AG04449 (cell line): ENCODE results near the gene NUDT21.

ENCODE experiments used
- CTCF ChIA-PET: fragments of 350-600 bp; formaldehyde crosslinking; extraction: SDS; loops from one replicate; lab custom pipeline; 2021; ENCODE audit warnings: antibody characterized with exemption; lab: Yijun Ruan, JAX
- POLR2A ChIA-PET: fragments of 400-600, 350-600 bp; formaldehyde crosslinking; extraction: SDS; loops from one replicate; lab custom pipeline; 2020; ENCODE audit warnings: antibody characterized with exemption, inconsistent platforms; lab: Yijun Ruan, JAX
- DNase-seq: peaks from one replicate; pipeline ENCODE4 v3.0.0-alpha.2; 2010; ENCODE audit warnings: low read depth, low spot score
- H3K4me3 ChIP-seq: 2 replicates; pipeline ENCODE4 v1.5.1; 2011; ENCODE audit warnings: low read depth, mild to moderate bottlenecking, control low read depth, low read length
- TF ChIP-seq, protein P1 (sequence below): IDR thresholded peaks from one replicate; pipeline ENCODE4 v1.5.1; 2011; ENCODE audit warnings: mild to moderate bottlenecking, moderate library complexity, low read length, control low read depth, inconsistent platforms; ENCODE audit not compliant: insufficient read depth; ENCODE audit errors: missing control alignments

NUDT21 gene

DNA sequence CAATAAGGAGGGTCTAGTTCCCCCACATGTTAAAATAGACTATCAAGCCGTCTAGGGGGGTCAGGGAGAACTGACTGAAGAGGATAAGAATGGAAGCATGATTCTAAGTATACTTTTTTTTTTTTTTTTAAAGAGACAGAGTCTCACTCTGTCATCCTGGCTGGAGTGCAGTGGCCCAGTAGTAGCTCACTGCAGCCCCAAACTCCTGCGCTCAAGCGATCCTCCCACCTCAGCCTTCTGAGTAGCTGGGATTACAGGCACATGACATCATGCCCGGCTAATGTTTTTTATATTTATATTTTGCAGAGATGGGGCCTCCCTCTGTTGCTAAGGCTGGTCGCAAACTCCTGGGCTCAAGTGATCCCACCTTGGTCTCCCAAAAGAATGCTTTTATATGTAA, 40.0 kb downstream of the NUDT21 start:
- no peak overlapping the region for H3K4me3 ChIP-seq
- TF ChIP-seq, protein P1, sequence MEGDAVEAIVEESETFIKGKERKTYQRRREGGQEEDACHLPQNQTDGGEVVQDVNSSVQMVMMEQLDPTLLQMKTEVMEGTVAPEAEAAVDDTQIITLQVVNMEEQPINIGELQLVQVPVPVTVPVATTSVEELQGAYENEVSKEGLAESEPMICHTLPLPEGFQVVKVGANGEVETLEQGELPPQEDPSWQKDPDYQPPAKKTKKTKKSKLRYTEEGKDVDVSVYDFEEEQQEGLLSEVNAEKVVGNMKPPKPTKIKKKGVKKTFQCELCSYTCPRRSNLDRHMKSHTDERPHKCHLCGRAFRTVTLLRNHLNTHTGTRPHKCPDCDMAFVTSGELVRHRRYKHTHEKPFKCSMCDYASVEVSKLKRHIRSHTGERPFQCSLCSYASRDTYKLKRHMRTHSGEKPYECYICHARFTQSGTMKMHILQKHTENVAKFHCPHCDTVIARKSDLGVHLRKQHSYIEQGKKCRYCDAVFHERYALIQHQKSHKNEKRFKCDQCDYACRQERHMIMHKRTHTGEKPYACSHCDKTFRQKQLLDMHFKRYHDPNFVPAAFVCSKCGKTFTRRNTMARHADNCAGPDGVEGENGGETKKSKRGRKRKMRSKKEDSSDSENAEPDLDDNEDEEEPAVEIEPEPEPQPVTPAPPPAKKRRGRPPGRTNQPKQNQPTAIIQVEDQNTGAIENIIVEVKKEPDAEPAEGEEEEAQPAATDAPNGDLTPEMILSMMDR, result no peak
- ChIA-PET POLR2A (no interaction called here), CTCF (no interaction called here)
- no peak for DNase-seq

- ChIA-PET POLR2A (no interaction called here), CTCF (interaction anchor here (1.0 to 1.5 kb wide), 2 partner anchors 53 to 105 kb away, joined by 3 read pairs; no protein-coding TSS in a partner anchor)
- H3K4me3 ChIP-seq, result no peak overlapping the region
- TF ChIP-seq, protein P1, result no peak
- no peak for DNase-seq
These were observed 41.9 kb downstream of the NUDT21 start for GRCh38 chr16:56409195-56409594.

GRCh38 chr16:56408379-56409098, 42.6 kb downstream of the NUDT21 start:
- TF ChIP-seq, protein P1, result no peak
- H3K4me3 ChIP-seq, result no peak overlapping the region
- DNase-seq, result no peak
- POLR2A ChIA-PET, result no interaction called here
- CTCF ChIA-PET, result interaction anchor here (0.8 to 1.5 kb wide), 2 partner anchors 16 to 105 kb away, joined by 3 read pairs; partner anchors contain the start of gene AMFR

- DNase-seq, result no peak
- H3K4me3 ChIP-seq, result no peak overlapping the region
- CTCF ChIA-PET, result no interaction called here
- TF ChIP-seq, protein P1, result no peak
- POLR2A ChIA-PET, result no interaction called here
These were observed 45.0 kb downstream of the NUDT21 start for GRCh38 chr16:56405977-56406672.

DNA sequence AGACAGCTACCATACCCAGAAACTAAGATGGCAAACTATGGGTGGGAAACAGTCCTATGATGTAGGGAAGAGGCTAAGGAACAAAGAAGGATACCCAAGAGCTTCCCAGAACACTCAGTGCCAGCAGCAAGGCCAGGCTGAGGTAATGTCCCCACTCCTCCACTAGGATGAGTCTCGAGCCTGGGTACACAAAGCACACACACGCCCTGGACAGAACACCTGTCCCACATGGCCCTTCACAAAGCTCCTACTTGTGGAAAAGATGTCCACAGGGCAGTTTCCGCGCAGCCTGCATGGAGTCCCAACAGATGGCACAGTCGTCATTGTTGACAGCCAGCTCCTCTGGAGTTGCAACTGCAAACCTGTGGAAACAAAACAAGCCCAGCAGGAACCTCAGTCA, 49.6 kb downstream of the NUDT21 start:
- ChIA-PET POLR2A (interaction anchor here (0.8 kb wide), 1 partner anchor 12 kb away, joined by 3 read pairs; no protein-coding TSS in a partner anchor), CTCF (interaction anchor here (1.0 to 1.7 kb wide), 2 partner anchors 11 to 18 kb away, joined by 3 to 12 read pairs; no protein-coding TSS in a partner anchor)
- H3K4me3 ChIP-seq, result no peak overlapping the region
- TF ChIP-seq, protein P1, result peak; percentile 6
- DNase-seq, result no peak

GRCh38 chr16:56400458-56400857, 50.7 kb downstream of the NUDT21 start:
- POLR2A ChIA-PET, result no interaction called here
- CTCF ChIA-PET, result interaction anchor here (1.7 kb wide), 1 partner anchor 10 kb away, joined by 12 read pairs; no protein-coding TSS in a partner anchor
- DNase-seq, result no peak

More at GRCh38 chr16:56400458-56400857, 50.7 kb downstream of the NUDT21 start:
- TF ChIP-seq, protein P1, result no peak
- no peak overlapping the region for H3K4me3 ChIP-seq
